Subcutaneous adipose tissue (tissue), 4 donors: Measurements from ENCODE around the gene CFAP58. TPM values are rescaled to one million over a fixed set of nuclear protein-coding genes. Genes with fewer than 3 reads are reported as not detected.

ENCODE experiments used
- total RNA-seq, 4 donors: library from RNA; depleted of rRNA; stranded (reverse); fragments of >200 nt; gene quantifications; one replicate each; pipeline ENCODE4 v1.1.0, GENCODE V29; 2016
- TF ChIP-seq, protein P1 (sequence below): fragments of 450-650 bp; IDR thresholded peaks from one replicate; pipeline ENCODE4 v1.5.1; 2016; ENCODE audit warnings: low read depth, mild to moderate bottlenecking, control low read depth, antibody characterized with exemption, moderate library complexity

The CFAP58 gene
- total RNA-seq, 4 donors from 2014 or later, result 0.16 to 0.66 (median 0.26) TPM

DNA sequence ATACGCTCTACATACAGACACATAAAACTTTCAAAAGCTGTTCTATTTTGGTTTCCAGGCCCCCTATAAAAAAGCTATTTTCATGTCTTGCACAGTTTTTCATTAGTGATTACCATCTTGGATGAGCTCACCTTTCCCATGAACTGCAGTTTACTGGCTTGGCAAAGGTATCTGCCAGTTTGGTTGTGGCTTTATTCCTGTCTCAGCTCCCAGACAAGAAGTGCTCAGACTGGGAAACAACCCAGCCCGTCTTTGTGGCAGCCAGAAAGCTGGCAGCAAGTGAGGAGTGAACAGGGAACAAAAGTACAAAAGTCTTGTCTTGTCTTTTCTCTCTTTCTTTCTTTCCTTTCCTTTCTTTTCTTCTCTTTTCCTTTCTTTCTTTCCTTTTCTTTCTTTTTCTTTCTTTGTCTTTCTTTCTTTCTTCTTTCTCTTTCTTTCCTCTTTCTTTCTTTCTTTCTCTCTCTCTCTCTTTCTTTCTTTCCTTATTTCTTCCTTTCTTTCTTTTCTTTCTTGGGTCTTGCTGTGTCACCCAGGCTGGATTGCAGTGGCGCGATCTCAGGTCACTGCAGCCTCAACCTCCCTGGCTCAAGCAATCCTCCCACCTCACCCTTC lies 138.8 kb downstream of the CFAP58 start:
- TF ChIP-seq, protein P1, sequence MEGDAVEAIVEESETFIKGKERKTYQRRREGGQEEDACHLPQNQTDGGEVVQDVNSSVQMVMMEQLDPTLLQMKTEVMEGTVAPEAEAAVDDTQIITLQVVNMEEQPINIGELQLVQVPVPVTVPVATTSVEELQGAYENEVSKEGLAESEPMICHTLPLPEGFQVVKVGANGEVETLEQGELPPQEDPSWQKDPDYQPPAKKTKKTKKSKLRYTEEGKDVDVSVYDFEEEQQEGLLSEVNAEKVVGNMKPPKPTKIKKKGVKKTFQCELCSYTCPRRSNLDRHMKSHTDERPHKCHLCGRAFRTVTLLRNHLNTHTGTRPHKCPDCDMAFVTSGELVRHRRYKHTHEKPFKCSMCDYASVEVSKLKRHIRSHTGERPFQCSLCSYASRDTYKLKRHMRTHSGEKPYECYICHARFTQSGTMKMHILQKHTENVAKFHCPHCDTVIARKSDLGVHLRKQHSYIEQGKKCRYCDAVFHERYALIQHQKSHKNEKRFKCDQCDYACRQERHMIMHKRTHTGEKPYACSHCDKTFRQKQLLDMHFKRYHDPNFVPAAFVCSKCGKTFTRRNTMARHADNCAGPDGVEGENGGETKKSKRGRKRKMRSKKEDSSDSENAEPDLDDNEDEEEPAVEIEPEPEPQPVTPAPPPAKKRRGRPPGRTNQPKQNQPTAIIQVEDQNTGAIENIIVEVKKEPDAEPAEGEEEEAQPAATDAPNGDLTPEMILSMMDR, result no peak

DNA sequence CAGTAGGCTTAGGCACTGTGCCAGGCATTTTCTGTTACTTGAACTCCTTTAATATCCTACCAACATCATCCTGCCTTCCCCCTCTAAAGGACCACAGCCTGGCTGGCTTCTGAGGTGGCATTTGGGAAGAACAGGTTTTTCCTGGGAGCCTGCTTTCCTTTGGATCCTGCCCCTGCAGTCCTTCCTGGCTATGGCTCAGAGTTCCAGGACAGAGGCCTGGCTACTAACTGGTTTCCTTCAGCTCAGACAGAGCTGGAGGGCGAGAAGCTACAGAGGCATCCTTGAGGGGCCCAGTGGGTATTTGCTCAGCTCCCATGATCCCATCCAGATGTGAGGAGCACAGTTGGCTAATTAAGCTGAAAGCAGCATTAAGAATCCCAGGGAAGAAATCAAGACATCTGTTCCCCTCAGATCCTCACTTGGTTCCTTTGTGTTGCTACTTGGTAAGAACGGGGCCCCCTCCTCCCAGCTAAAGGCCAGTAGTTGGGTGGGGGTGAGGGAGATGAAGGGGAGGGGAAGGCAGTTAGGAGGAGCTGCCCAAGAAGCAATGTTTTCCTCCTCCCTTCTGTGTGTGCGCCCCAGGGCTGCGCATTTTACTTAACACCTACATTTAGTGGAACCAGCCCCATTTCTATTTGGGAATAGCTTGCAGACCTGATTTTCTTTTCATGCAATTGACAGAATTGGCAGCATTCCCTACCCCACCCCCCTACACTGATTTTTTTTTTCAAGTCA lies 144.9 kb downstream of the CFAP58 start:
- TF ChIP-seq, protein P1, result no peak

DNA sequence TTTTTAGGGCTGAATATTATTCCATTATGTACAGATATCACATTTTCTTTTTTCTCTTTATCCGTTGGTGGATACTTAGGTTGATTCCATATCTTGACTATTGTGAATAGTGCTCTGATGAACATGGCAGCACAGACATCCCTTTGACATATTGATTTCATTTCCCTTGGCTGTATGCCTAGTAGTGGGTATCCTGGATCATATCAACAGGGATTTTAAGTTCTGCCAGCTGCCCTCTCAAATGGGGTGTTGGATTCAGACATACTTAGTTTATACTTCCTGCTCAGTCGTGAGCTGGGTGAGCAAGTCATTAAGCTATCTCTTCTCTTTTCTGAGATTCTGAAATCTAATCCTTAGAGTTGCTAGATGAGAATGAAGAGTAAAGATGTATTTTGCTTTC lies 147.8 kb downstream of the CFAP58 start:
- TF ChIP-seq, protein P1, result no peak

DNA sequence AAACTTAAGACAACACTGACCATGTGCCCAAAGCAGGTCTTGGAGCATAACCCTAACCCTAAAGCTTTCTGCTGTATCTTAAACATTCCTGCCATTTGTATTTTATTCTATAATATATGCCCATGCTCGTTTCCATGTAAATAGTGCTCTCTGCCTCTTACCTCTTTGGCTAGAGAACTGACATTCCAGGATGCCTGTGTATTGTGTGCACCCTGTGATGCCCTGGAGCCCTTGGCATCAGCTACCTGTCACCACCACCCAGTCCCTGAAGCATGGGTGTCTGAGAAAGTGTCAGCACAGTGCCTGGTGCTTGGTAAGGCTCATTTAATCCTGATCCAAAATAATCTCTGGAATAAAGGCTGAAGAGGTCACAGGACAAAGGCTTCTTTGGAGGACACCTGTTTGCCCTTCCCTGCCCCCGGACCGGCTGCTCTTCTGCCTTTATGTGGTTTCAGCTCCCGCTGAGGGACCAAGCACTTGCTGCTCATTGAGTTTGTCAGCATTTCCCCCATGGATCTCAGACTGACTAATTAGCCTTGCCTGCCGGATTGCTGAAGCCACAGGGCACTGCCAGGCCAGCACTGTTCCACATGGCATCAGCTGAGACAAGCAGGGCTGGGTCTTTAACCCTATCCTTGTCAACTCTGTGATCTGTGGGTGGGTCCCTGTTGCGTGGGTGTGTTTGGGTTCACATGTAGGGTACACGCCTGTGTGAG lies 148.4 kb downstream of the CFAP58 start:
- TF ChIP-seq, protein P1, result no peak

DNA sequence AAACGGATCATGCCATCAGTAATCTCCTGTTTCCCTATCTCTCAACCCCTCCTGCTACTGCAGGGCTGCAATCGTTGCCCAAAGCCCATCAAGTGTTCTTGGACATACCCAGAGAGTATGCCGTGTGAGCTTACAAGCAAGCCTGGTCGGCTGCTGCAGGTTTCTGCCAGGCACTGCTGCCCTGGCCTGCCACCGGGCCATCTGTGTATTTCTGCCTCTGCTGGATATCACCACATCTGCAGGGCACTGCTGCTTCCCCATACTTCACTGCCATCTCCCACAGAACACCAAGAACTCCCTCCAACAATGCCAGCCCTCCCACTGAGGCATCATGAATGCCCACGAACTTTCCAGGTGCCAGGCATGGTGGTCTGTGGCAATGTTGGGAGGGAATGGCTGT lies 149.3 kb downstream of the CFAP58 start:
- TF ChIP-seq, protein P1, result no peak

Other genes starting within 250 kb of the CFAP58 start
- 10 to 100 TPM in 1 of 4 donors, 1 to 10 TPM in 3; 7.3 to 10.9 (median 8.4) TPM for gene SFR1, start 231.7 kb upstream of the CFAP58 start, total RNA-seq
- gene CFAP43, start 121.5 kb upstream of the CFAP58 start, total RNA-seq, result under 1 TPM in 1 of 4 donors, not detected in 3; 0.19 TPM
- 100 to 1,000 TPM in 2 of 4 donors, 10 to 100 TPM in 2; 48.8 to 203 (median 88.0) TPM for gene GSTO1, start 98.9 kb upstream of the CFAP58 start, total RNA-seq
- 1 to 10 TPM in 1 of 4 donors, under 1 TPM in 1, not detected in 2; 0.82 to 1.1 TPM for gene GSTO2, start 84.6 kb upstream of the CFAP58 start, total RNA-seq
- gene ITPRIP, start 15.4 kb upstream of the CFAP58 start, total RNA-seq, result 10 to 100 TPM; 22.5 to 32.3 (median 30.9) TPM